NT2/D1 (cell line): ENCODE measurements around the gene REPS1.

ENCODE experiments used
- DNase-seq: peaks from one replicate; pipeline ENCODE4 v3.0.0-alpha.2; 2011; ENCODE audit warnings: low read depth, low spot score
- H3K27me3 ChIP-seq: 2 replicates; pipeline ENCODE4 v1.6.0; 2011; ENCODE audit warnings: mild to moderate bottlenecking; ENCODE audit not compliant: insufficient read length, insufficient read depth
- H3K36me3 ChIP-seq: 2 replicates; pipeline ENCODE4 v1.6.1; 2011; ENCODE audit warnings: mild to moderate bottlenecking, low read length, mixed read lengths; ENCODE audit not compliant: insufficient read depth, insufficient read length
- H3K4me1 ChIP-seq: 2 replicates; pipeline ENCODE4 v1.5.1; 2011; ENCODE audit not compliant: insufficient read depth, insufficient read length
- H3K4me3 ChIP-seq: 2 replicates; pipeline ENCODE4 v1.5.1; 2011; ENCODE audit warnings: low read depth; ENCODE audit not compliant: insufficient read length
- H3K9ac ChIP-seq: 2 replicates; pipeline ENCODE4 v1.6.0; 2011; ENCODE audit warnings: low read depth; ENCODE audit not compliant: insufficient read length
- H3K9me3 ChIP-seq: 2 replicates; pipeline ENCODE4 v1.5.1; 2011; ENCODE audit warnings: mild to moderate bottlenecking, low read length; ENCODE audit not compliant: insufficient read depth
- SUZ12 ChIP-seq: IDR thresholded peaks from 2 replicates; pipeline ENCODE4 v1.6.1; 2011; ENCODE audit not compliant: insufficient read length, insufficient read depth; ENCODE audit errors: extremely low read depth
- YY1 ChIP-seq: IDR thresholded peaks from 2 replicates; pipeline ENCODE4 v1.6.1; 2011; ENCODE audit not compliant: insufficient read length, insufficient read depth
- ZNF274 ChIP-seq: IDR thresholded peaks from 2 replicates; pipeline ENCODE4 v1.6.1; 2011; ENCODE audit warnings: mild to moderate bottlenecking, low read depth, low read length

The REPS1 gene

GRCh38 chr6:138926579-138926978, 61.5 kb downstream of the REPS1 start:
- no peaks in the 10 kb centered on the region for H3K4me1 ChIP-seq
- no peak for DNase-seq
- no peak overlapping the region for H3K9ac ChIP-seq
- H3K27me3 ChIP-seq = no peaks in the 10 kb centered on the region
- TF ChIP-seq YY1 (no peak), ZNF274 (no peak), SUZ12 (no peak)
- no peaks in the 10 kb centered on the region for H3K9me3 ChIP-seq
- peaks cover 6% of the 10 kb centered on the region for H3K36me3 ChIP-seq
- no peak overlapping the region for H3K4me3 ChIP-seq

- Histone ChIP-seq H3K27me3 (no peaks in the 10 kb centered on the region), H3K9ac (no peak overlapping the region), H3K4me1 (no peaks in the 10 kb centered on the region), H3K9me3 (no peaks in the 10 kb centered on the region), H3K4me3 (no peak overlapping the region), H3K36me3 (peaks cover 6% of the 10 kb centered on the region)
- no peak for DNase-seq
- TF ChIP-seq YY1 = no peak
- TF ChIP-seq SUZ12 = no peak
- TF ChIP-seq ZNF274 = no peak
Measured at GRCh38 chr6:138925806-138926205, 62.2 kb downstream of the REPS1 start.

GRCh38 chr6:138923561-138923960, 64.5 kb downstream of the REPS1 start:
- H3K4me3 ChIP-seq = no peak overlapping the region
- no peak for DNase-seq
- peaks cover 3% of the 10 kb centered on the region for H3K36me3 ChIP-seq
- no peaks in the 10 kb centered on the region for H3K4me1 ChIP-seq
- no peak overlapping the region for H3K9ac ChIP-seq
- TF ChIP-seq SUZ12 (no peak), YY1 (no peak), ZNF274 (no peak)
- H3K27me3 ChIP-seq = no peaks in the 10 kb centered on the region
- no peaks in the 10 kb centered on the region for H3K9me3 ChIP-seq

GRCh38 chr6:138920906-138921305, 67.1 kb downstream of the REPS1 start:
- no peaks in the 10 kb centered on the region for H3K27me3 ChIP-seq
- peaks cover 9% of the 10 kb centered on the region for H3K36me3 ChIP-seq
- H3K9ac ChIP-seq = no peak overlapping the region
- no peaks in the 10 kb centered on the region for H3K9me3 ChIP-seq
- H3K4me3 ChIP-seq = no peak overlapping the region
- no peaks in the 10 kb centered on the region for H3K4me1 ChIP-seq
- DNase-seq = no peak
- TF ChIP-seq SUZ12 (no peak), YY1 (no peak), ZNF274 (no peak)

- Histone ChIP-seq H3K9me3 (no peaks in the 10 kb centered on the region), H3K36me3 (peaks cover 48% of the 10 kb centered on the region), H3K4me1 (no peaks in the 10 kb centered on the region), H3K27me3 (no peaks in the 10 kb centered on the region), H3K9ac (no peak overlapping the region), H3K4me3 (no peak overlapping the region)
- TF ChIP-seq SUZ12 = no peak
- TF ChIP-seq YY1 = no peak
- no peak for TF ChIP-seq ZNF274
- no peak for DNase-seq
Measured at GRCh38 chr6:138914701-138915100, 73.4 kb downstream of the REPS1 start.

GRCh38 chr6:138912308-138912707, 75.7 kb downstream of the REPS1 start:
- TF ChIP-seq YY1 (no peak), ZNF274 (no peak), SUZ12 (no peak)
- H3K9ac ChIP-seq = no peak overlapping the region
- H3K9me3 ChIP-seq = no peaks in the 10 kb centered on the region
- no peak for DNase-seq
- H3K4me1 ChIP-seq = no peaks in the 10 kb centered on the region
- H3K36me3 ChIP-seq = peaks cover 55% of the 10 kb centered on the region
- no peaks in the 10 kb centered on the region for H3K27me3 ChIP-seq
- no peak overlapping the region for H3K4me3 ChIP-seq

- Histone ChIP-seq H3K27me3 (no peaks in the 10 kb centered on the region), H3K4me1 (no peaks in the 10 kb centered on the region), H3K4me3 (no peak overlapping the region), H3K9ac (no peak overlapping the region), H3K9me3 (no peaks in the 10 kb centered on the region), H3K36me3 (peaks cover 58% of the 10 kb centered on the region)
- DNase-seq = no peak
- TF ChIP-seq ZNF274 = no peak
- TF ChIP-seq SUZ12 = no peak
- no peak for TF ChIP-seq YY1
Measured at GRCh38 chr6:138909975-138910374, 78.1 kb downstream of the REPS1 start.

- peaks cover 57% of the 10 kb centered on the region for H3K36me3 ChIP-seq
- H3K4me1 ChIP-seq = no peaks in the 10 kb centered on the region
- H3K4me3 ChIP-seq = no peak overlapping the region
- no peaks in the 10 kb centered on the region for H3K27me3 ChIP-seq
- no peak for TF ChIP-seq SUZ12
- no peak for DNase-seq
- H3K9ac ChIP-seq = no peak overlapping the region
- no peaks in the 10 kb centered on the region for H3K9me3 ChIP-seq
Measured at GRCh38 chr6:138909511-138909910, 78.5 kb downstream of the REPS1 start.
